ENCODE measurements around the gene APOL1. TPM values are rescaled to one million over a fixed set of nuclear protein-coding genes. Genes with fewer than 3 reads are reported as not detected.
A peak's percentile ranks its signal among the peaks of the same experiment; 100 is the strongest.

APOL1 gene
- total and polyA plus RNA-seq, 2 donors (not counting 3 experiments of a cell fraction or from before 2014, with no cell fraction given) = 8.2 to 14.1 TPM

- Histone ChIP-seq H4K20me1 (replicated peaks; ENCODE audit: control insufficient read depth, extremely low read depth, insufficient read depth, low read length) (no peaks in the 10 kb centered on the region), H3K36me3 (ENCODE audit: control insufficient read depth in 2 of 2, extremely low read depth in 1 of 2, insufficient read depth in 2 of 2, low read length in 2 of 2) (peaks cover 73 to 83% of the 10 kb centered on the region in 2 experiments)
- CTCF ChIA-PET = interaction anchor here (1.1 kb wide), 1 partner anchor 191 kb away, joined by 3 read pairs; no protein-coding TSS in a partner anchor
These were observed 42.3 kb downstream of the APOL1 start for GRCh38 chr22:36295247-36295646.

More at GRCh38 chr22:36295247-36295646, 42.3 kb downstream of the APOL1 start:
- intact Hi-C loops (cut with micrococcal nuclease) = no loop called here
- no peak overlapping the region for H3K9ac ChIP-seq (replicated peaks; ENCODE audit: extremely low read depth, insufficient read depth, low read length)
- H2AFZ ChIP-seq (ENCODE audit: low read depth, low read length) = no peak overlapping the region
- POLR2A ChIA-PET = no interaction called here
- BruUV-seq (replicated peaks) = no TSS peak
- H3K4me1 ChIP-seq (ENCODE audit: control insufficient read depth, extremely low read depth, insufficient read depth, low read length) = no peaks in the 10 kb centered on the region
- dilution Hi-C loops (cut with MboI; ENCODE audit: extremely low pct_ligation_motif_present, low sequenced_read_pairs) = no loop called here
- H3K4me3 ChIP-seq (replicated peaks in 1 of 3; ENCODE audit: insufficient read depth in 1 of 3, low read depth in 1 of 3, low read length in 3 of 3) = no peak overlapping the region
- H3K27ac ChIP-seq (ENCODE audit: insufficient read depth, low read depth, low read length) = no peak overlapping the region
- H3K79me2 ChIP-seq (ENCODE audit: control insufficient read depth, insufficient read depth, low read length) = peaks cover 48% of the 10 kb centered on the region
- DNase-seq (ENCODE audit: low read depth, low spot score) (no peak), FAIRE-seq (no peak)
- no peaks in the 10 kb centered on the region for H3K9me3 ChIP-seq (replicated peaks; ENCODE audit: control insufficient read depth, insufficient read depth, low read length)
- no peaks in the 10 kb centered on the region for H3K9me1 ChIP-seq (replicated peaks; ENCODE audit: control insufficient read depth, extremely low read depth, insufficient read depth, low read length)
- no peak overlapping the region for H3K4me2 ChIP-seq (ENCODE audit: insufficient read depth, low read length)
- TF ChIP-seq POLR2A (IDR thresholded peaks at IDR 0.05; ENCODE audit: low read depth, low read length) (no peak), POLR2AphosphoS5 (IDR thresholded peaks at IDR 0.05; ENCODE audit: insufficient read depth, low read depth, low read length) (peak; percentile 10), CTCF (IDR thresholded peaks at IDR 0.05; ENCODE audit: extremely low read depth in 1 of 2, insufficient read depth in 1 of 2, low read depth in 1 of 2, low read length in 2 of 2) (no peak), MAX (IDR thresholded peaks at IDR 0.05; ENCODE audit: insufficient read depth, insufficient read length) (no peak), GATA2 (IDR thresholded peaks at IDR 0.05; ENCODE audit: insufficient read depth, insufficient read length, low read depth, low read length) (no peak), JUN (IDR thresholded peaks at IDR 0.05; ENCODE audit: borderline replicate concordance, insufficient read depth, insufficient read length, low read depth) (no peak)
- H3K27me3 ChIP-seq (ENCODE audit: control insufficient read depth in 2 of 2, insufficient read depth in 2 of 2, low read length in 2 of 2) = no peaks in the 10 kb centered on the region
